Trophoblast cell (in vitro differentiated cells and primary cell): ENCODE results near the gene RRP9.

Experiments used
- DNase-seq, 2 donors: peaks; one replicate each; pipeline ENCODE4 v3.0.0-alpha.2; 2016
- H2AFZ ChIP-seq: 2 replicates; pipeline ENCODE4 v1.6.1; 2013; ENCODE audit warnings: low read length, moderate library complexity, mild to moderate bottlenecking; ENCODE audit not compliant: insufficient read depth, poor library complexity
- H2AK5ac ChIP-seq: 2 replicates; pipeline ENCODE4 v1.6.1; 2013; ENCODE audit warnings: mild to moderate bottlenecking, low read length
- H2BK120ac ChIP-seq: 2 replicates; pipeline ENCODE4 v1.6.1; 2013; ENCODE audit warnings: low read length, mild to moderate bottlenecking, moderate library complexity; ENCODE audit not compliant: insufficient read depth, poor library complexity
- H2BK12ac ChIP-seq: 2 replicates; pipeline ENCODE4 v1.6.1; 2013; ENCODE audit warnings: mild to moderate bottlenecking, low read length, moderate library complexity
- H2BK5ac ChIP-seq: 2 replicates; pipeline ENCODE4 v1.6.1; 2013; ENCODE audit warnings: low read length, low read depth, moderate library complexity, mild to moderate bottlenecking; ENCODE audit not compliant: poor library complexity
- H3K14ac ChIP-seq: 2 replicates; pipeline ENCODE4 v1.6.1; 2013; ENCODE audit warnings: mild to moderate bottlenecking, low read length
- H3K18ac ChIP-seq: 2 replicates; pipeline ENCODE4 v1.6.1; 2013; ENCODE audit warnings: mild to moderate bottlenecking, low read length
- H3K23ac ChIP-seq: 2 replicates; pipeline ENCODE4 v1.6.1; 2013; ENCODE audit warnings: low read length
- H3K27ac ChIP-seq: 2 replicates; pipeline ENCODE4 v1.5.1; 2013; ENCODE audit warnings: low read depth, mild to moderate bottlenecking, inconsistent platforms, low read length, moderate library complexity
- H3K27me3 ChIP-seq: 2 replicates; pipeline ENCODE4 v1.6.1; 2013; ENCODE audit warnings: inconsistent platforms, mild to moderate bottlenecking, low read length, moderate library complexity; ENCODE audit not compliant: insufficient read depth
- H3K36me3 ChIP-seq, 2 experiments: 1 replicate in 1 of 2; 2 replicates in 1 of 2; pipeline ENCODE4 v1.6.1; 2013; ENCODE audit warnings: low read length in 2 of 2, mild to moderate bottlenecking in 2 of 2, moderate library complexity in 1 of 2; ENCODE audit not compliant: insufficient read depth in 2 of 2, control insufficient read depth in 1 of 2
- H3K4ac ChIP-seq: 2 replicates; pipeline ENCODE4 v1.6.1; 2013; ENCODE audit warnings: low read depth, mild to moderate bottlenecking, low read length, moderate library complexity
- H3K4me1 ChIP-seq, 2 experiments: 1 replicate in 1 of 2; 2 replicates in 1 of 2; pipeline ENCODE4 v1.6.1; 2013; ENCODE audit warnings: low read length in 2 of 2, mild to moderate bottlenecking in 2 of 2, moderate library complexity in 1 of 2; ENCODE audit not compliant: insufficient read depth in 2 of 2, control insufficient read depth in 1 of 2
- H3K4me2 ChIP-seq: 2 replicates; pipeline ENCODE4 v1.6.1; 2013; ENCODE audit warnings: inconsistent platforms, mild to moderate bottlenecking, low read length, moderate library complexity
- H3K4me3 ChIP-seq: 2 replicates; pipeline ENCODE4 v1.5.1; 2013; ENCODE audit warnings: mild to moderate bottlenecking, low read depth, low read length, inconsistent platforms
- H3K79me1 ChIP-seq: one replicate; pipeline ENCODE4 v1.6.1; 2013; ENCODE audit warnings: low read length
- H3K79me2 ChIP-seq: 2 replicates; pipeline ENCODE4 v1.6.1; 2013; ENCODE audit warnings: low read length, mild to moderate bottlenecking; ENCODE audit not compliant: control insufficient read depth, insufficient read depth, poor library complexity
- H3K9ac ChIP-seq: 2 replicates; pipeline ENCODE4 v1.6.1; 2013; ENCODE audit warnings: mild to moderate bottlenecking, low read length
- H3K9me3 ChIP-seq: 2 replicates; pipeline ENCODE4 v1.6.1; 2013; ENCODE audit warnings: low read depth, mild to moderate bottlenecking, control low read depth, inconsistent platforms, low read length; ENCODE audit not compliant: insufficient read depth
- H4K12ac ChIP-seq: 2 replicates; pipeline ENCODE4 v1.6.1; 2013; ENCODE audit warnings: low read depth, mild to moderate bottlenecking, low read length, moderate library complexity
- H4K8ac ChIP-seq: 2 replicates; pipeline ENCODE4 v1.6.1; 2013; ENCODE audit warnings: low read depth, mild to moderate bottlenecking, low read length, moderate library complexity
- H4K91ac ChIP-seq: one replicate; pipeline ENCODE4 v1.6.1; 2013; ENCODE audit warnings: low read depth, mild to moderate bottlenecking, low read length, moderate library complexity
- WGBS: extraction: QIAGEN DNeasy Blood & Tissue Kit; methylation state at CpG from one replicate; pipeline ENCODE4 v1.1.7; 2013; ENCODE audit warnings: missing lambda C conversion rate; ENCODE audit not compliant: insufficient read length, insufficient coverage; ENCODE audit errors: extremely low coverage; 5-methylcytosine and 5-hydroxymethylcytosine counted together

The RRP9 gene

DNA sequence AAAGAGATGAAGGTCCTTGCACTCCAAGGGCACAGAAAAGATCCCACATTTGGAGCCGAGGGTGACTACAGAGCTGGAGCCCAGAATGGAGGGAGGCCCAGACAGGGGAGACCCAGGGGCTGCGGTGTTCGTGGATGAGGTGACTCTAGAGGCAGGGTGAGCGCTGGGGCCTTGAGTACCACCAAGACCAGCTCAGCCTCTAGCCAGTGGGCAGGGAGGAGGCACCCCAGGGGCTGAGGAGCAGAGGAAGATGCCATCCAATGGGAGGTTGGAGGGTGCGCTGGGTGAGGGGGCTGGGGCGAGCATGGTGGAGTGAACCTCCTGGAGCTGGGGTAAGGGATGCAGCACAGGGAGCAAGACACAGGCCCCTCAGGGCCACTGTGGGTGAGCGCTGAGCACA lies 13.3 kb downstream of the RRP9 start:
- Histone ChIP-seq H3K79me2 (no peaks in the 10 kb centered on the region), H2AFZ (no peak overlapping the region), H3K4me2 (no peak overlapping the region), H3K4ac (no peak overlapping the region), H4K91ac (no peak overlapping the region), H2BK120ac (no peak overlapping the region), H3K4me3 (no peak overlapping the region), H3K9me3 (peaks cover 2% of the 10 kb centered on the region), H3K4me1 (no peaks in the 10 kb centered on the region), H3K36me3 (peaks cover 6 to 12% of the 10 kb centered on the region in 2 experiments), H2BK5ac (no peak overlapping the region), H3K14ac (no peak overlapping the region), H3K9ac (no peak overlapping the region), H3K23ac (no peak overlapping the region), H4K8ac (no peak overlapping the region), H4K12ac (no peak overlapping the region), H3K18ac (no peak overlapping the region), H3K27me3 (no peaks in the 10 kb centered on the region), H3K27ac (no peak overlapping the region), H2AK5ac (no peak overlapping the region), H2BK12ac (no peak overlapping the region), H3K79me1 (no peaks in the 10 kb centered on the region)
- no peak for DNase-seq
- no CpG with 5 or more reads among the region's 7 CpGs for WGBS

DNA sequence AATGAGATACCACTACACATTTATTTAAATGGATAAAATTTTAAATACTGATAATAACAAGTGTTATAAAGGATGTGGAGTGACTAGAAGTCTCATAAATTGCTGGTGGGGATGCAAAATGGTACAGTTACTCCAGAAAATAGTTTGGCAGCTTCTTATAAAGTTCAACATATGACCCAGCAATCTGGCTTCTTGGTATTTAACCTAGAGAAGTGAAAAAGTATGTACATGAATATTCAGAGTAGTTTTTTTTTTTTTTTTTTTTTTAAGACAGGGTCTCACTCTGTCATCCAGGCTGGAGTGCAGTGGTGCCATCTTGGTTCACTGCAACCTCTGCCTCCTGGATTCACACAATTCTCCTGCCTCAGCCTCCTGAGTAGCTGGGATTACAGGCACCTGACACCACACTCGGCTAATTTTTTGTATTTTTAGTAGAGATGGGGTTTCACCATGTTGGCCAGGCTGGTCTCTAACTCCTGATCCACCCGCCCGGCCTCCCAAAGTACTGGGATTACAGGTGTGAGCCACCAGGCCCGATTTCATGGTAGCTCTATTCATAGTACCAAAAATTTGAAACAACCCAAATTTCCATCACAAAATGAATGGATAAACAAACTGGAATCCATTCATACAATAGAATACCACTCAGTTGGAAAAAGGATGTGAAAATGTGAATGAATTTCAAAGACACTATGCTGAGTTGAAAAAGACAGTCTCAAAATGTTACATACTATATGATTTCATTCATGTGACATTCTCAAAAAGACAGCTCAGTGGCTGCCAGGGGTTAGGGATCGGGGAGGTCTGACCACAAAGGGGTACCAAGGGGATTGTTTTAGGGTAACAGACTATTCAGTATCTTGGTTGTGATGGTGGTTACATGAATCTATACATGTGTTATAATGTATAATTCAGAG lies 14.4 kb downstream of the RRP9 start:
- no CpG with 5 or more reads among the region's 5 CpGs for WGBS
- H3K79me2 ChIP-seq, result no peaks in the 10 kb centered on the region
- no peak overlapping the region for H2BK12ac ChIP-seq
- no peak overlapping the region for H2AK5ac ChIP-seq
- H3K4me2 ChIP-seq, result no peak overlapping the region
- no peak overlapping the region for H3K4me3 ChIP-seq
- no peak overlapping the region for H2BK120ac ChIP-seq
- H3K4ac ChIP-seq, result no peak overlapping the region
- no peak overlapping the region for H3K14ac ChIP-seq
- no peaks in the 10 kb centered on the region for H3K9me3 ChIP-seq
- H3K18ac ChIP-seq, result no peak overlapping the region
- H3K4me1 ChIP-seq, result no peaks in the 10 kb centered on the region
- no peak overlapping the region for H4K12ac ChIP-seq
- no peak overlapping the region for H3K23ac ChIP-seq
- no peak overlapping the region for H3K9ac ChIP-seq
- H3K36me3 ChIP-seq, result peaks cover 0 to 2% of the 10 kb centered on the region in 2 experiments
- no peak overlapping the region for H2BK5ac ChIP-seq
- DNase-seq, result no peak
- H3K27me3 ChIP-seq, result no peaks in the 10 kb centered on the region
- H2AFZ ChIP-seq, result no peak overlapping the region
- no peak overlapping the region for H4K8ac ChIP-seq
- H3K79me1 ChIP-seq, result no peaks in the 10 kb centered on the region
- H4K91ac ChIP-seq, result no peak overlapping the region
- no peak overlapping the region for H3K27ac ChIP-seq

GRCh38 chr3:51921081-51921578 lies 20.6 kb downstream of the RRP9 start:
- Histone ChIP-seq H3K4me1 (no peaks in the 10 kb centered on the region), H3K4me2 (no peak overlapping the region), H3K36me3 (no peaks in the 10 kb centered on the region), H3K27ac (no peak overlapping the region), H3K18ac (no peak overlapping the region), H4K12ac (no peak overlapping the region), H3K9ac (no peak overlapping the region), H2BK12ac (no peak overlapping the region), H2BK5ac (no peak overlapping the region), H3K9me3 (no peaks in the 10 kb centered on the region), H2AK5ac (no peak overlapping the region), H3K79me2 (no peaks in the 10 kb centered on the region), H3K27me3 (no peaks in the 10 kb centered on the region), H4K91ac (no peak overlapping the region), H2BK120ac (no peak overlapping the region), H3K4ac (no peak overlapping the region), H3K4me3 (no peak overlapping the region), H3K23ac (no peak overlapping the region), H3K14ac (no peak overlapping the region), H2AFZ (no peak overlapping the region), H3K79me1 (no peaks in the 10 kb centered on the region), H4K8ac (no peak overlapping the region)
- WGBS, result no CpG with 5 or more reads among the region's 11 CpGs
- no peak for DNase-seq

- H3K23ac ChIP-seq, result no peak overlapping the region
- H2AFZ ChIP-seq, result no peak overlapping the region
- H3K18ac ChIP-seq, result no peak overlapping the region
- no peaks in the 10 kb centered on the region for H3K36me3 ChIP-seq
- H2AK5ac ChIP-seq, result no peak overlapping the region
- H3K4me1 ChIP-seq, result no peaks in the 10 kb centered on the region
- no peaks in the 10 kb centered on the region for H3K27me3 ChIP-seq
- no peak overlapping the region for H3K27ac ChIP-seq
- no peaks in the 10 kb centered on the region for H3K79me2 ChIP-seq
- H4K8ac ChIP-seq, result no peak overlapping the region
- no peak overlapping the region for H3K4ac ChIP-seq
- no peak overlapping the region for H2BK120ac ChIP-seq
- H3K4me2 ChIP-seq, result no peak overlapping the region
- H3K9me3 ChIP-seq, result no peaks in the 10 kb centered on the region
- no peak overlapping the region for H3K4me3 ChIP-seq
- no peak overlapping the region for H2BK5ac ChIP-seq
- DNase-seq, result no peak
- no peak overlapping the region for H2BK12ac ChIP-seq
- H4K91ac ChIP-seq, result no peak overlapping the region
- H3K9ac ChIP-seq, result no peak overlapping the region
- no peak overlapping the region for H3K14ac ChIP-seq
- no peak overlapping the region for H4K12ac ChIP-seq
- H3K79me1 ChIP-seq, result no peaks in the 10 kb centered on the region
- WGBS, result no CpG with 5 or more reads among the region's 5 CpGs
These were observed 25.3 kb downstream of the RRP9 start for GRCh38 chr3:51916418-51916817.
